Progenitor cell of endocrine pancreas (in vitro differentiated cells): Measurements from ENCODE around the gene OLIG3. TPM values are rescaled to one million over a fixed set of nuclear protein-coding genes. Genes with fewer than 3 reads are reported as not detected.

Source experiments
- DNase-seq: peaks from one replicate; pipeline ENCODE4 v3.0.0; 2021; ENCODE audit warnings: low spot score; ENCODE audit not compliant: unreplicated experiment
- H3K27ac Mint-ChIP-seq: 2 replicates; pipeline ENCODE4 v1.8.0; 2021; ENCODE audit warnings: mild to moderate bottlenecking, moderate library complexity, mixed read lengths
- H3K27me3 Mint-ChIP-seq: 2 replicates; pipeline ENCODE4 v1.8.0; 2021; ENCODE audit warnings: mixed read lengths
- H3K36me3 Mint-ChIP-seq: 2 replicates; pipeline ENCODE4 v1.8.0; 2022; ENCODE audit warnings: mixed read lengths; ENCODE audit not compliant: insufficient read depth
- H3K4me1 Mint-ChIP-seq: 2 replicates; pipeline ENCODE4 v1.8.0; 2021; ENCODE audit warnings: low read depth, mixed read lengths
- H3K4me3 Mint-ChIP-seq: 2 replicates; pipeline ENCODE4 v1.8.0; 2021; ENCODE audit warnings: low read depth, mild to moderate bottlenecking, moderate library complexity, mixed read lengths
- H3K9me3 Mint-ChIP-seq: 2 replicates; pipeline ENCODE4 v1.8.0; 2021; ENCODE audit warnings: low read depth, mixed read lengths
- total RNA-seq: library from RNA; stranded (reverse); gene quantifications from 2 replicates; pipeline ENCODE4 v1.2.1, GENCODE V29; 2021
- TF ChIP-seq, protein P1 (sequence below): fragments of 200-600 bp; sonication (generic); IDR thresholded peaks from one replicate; pipeline ENCODE4 v1.5.0; 2021; ENCODE audit warnings: antibody characterized with exemption, mild to moderate bottlenecking; ENCODE audit not compliant: unreplicated experiment

The OLIG3 gene
- total RNA-seq, 1 donor from 2014 or later = not detected

DNA sequence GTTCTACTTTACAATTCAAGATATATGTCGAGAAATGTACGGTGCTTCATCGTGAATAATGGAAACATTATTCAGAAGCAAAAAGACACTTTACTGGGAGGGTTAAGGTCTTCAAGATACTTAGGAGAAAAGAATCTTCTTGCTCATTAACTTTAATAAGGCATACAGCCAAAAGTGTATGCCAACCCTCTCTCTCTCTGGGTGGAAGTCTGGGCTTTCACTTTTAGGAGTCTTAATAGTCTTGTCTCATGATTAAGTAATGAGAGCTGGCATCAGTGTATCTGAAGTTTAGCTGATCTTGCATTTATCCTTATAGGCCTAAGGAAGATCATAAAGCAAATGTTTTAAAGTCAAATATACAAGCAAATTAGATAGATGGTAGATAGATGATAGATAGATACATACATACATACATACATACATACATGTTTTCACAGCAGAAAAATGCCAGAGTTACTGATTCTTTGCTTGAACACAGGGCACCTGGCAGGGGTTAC lies 21.5 kb downstream of the OLIG3 start:
- TF ChIP-seq, protein P1, sequence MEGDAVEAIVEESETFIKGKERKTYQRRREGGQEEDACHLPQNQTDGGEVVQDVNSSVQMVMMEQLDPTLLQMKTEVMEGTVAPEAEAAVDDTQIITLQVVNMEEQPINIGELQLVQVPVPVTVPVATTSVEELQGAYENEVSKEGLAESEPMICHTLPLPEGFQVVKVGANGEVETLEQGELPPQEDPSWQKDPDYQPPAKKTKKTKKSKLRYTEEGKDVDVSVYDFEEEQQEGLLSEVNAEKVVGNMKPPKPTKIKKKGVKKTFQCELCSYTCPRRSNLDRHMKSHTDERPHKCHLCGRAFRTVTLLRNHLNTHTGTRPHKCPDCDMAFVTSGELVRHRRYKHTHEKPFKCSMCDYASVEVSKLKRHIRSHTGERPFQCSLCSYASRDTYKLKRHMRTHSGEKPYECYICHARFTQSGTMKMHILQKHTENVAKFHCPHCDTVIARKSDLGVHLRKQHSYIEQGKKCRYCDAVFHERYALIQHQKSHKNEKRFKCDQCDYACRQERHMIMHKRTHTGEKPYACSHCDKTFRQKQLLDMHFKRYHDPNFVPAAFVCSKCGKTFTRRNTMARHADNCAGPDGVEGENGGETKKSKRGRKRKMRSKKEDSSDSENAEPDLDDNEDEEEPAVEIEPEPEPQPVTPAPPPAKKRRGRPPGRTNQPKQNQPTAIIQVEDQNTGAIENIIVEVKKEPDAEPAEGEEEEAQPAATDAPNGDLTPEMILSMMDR = no peak
- Mint-ChIP-seq H3K4me1 (peaks cover 9% of the 10 kb centered on the region), H3K9me3 (no peaks in the 10 kb centered on the region), H3K4me3 (no peak overlapping the region), H3K36me3 (no peaks in the 10 kb centered on the region), H3K27me3 (peaks cover 14% of the 10 kb centered on the region), H3K27ac (no peak overlapping the region)
- DNase-seq = no peak

DNA sequence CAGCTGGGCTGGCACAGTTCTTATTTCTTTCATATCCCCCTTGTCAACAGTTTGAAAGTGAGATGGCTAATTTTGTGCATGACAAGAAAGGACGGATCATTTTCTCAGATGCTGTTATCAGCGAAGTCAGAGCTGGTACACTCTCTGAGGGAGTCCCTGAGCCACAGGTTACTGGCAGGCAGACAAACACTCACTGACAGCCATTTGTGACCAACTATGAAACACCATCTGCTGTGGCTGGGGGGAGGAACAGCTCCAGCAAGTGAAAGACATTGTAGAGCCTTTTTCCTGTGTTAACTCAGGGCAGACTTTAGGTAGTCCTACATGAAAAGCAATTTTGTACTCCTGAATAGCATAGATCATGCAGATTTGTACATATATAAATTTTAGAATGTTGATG lies 22.2 kb downstream of the OLIG3 start:
- DNase-seq = no peak
- Mint-ChIP-seq H3K9me3 (no peaks in the 10 kb centered on the region), H3K4me3 (no peak overlapping the region), H3K27ac (no peak overlapping the region), H3K4me1 (peaks cover 9% of the 10 kb centered on the region), H3K27me3 (peaks cover 12% of the 10 kb centered on the region), H3K36me3 (no peaks in the 10 kb centered on the region)
- TF ChIP-seq, protein P1 = no peak

DNA sequence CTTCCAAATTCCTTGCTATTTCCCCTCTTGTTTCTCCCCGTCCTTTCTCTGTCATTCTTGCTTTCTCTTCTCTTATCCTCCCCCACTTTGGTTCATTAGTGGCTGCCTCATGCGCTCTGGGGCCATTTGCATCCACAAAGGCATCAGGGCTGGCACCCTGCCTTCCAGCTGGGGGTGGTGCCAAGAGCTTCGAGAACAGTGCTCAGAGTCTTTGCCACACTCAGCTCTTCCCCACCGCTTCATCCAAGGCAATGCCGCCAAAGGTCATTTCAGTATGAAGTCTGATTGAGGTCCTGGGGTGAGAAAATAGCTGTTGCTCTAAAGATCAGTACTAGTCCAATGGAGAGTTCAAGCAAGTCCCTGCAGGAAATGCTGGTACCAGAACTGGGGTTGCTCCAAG lies 22.7 kb downstream of the OLIG3 start:
- no peak overlapping the region for H3K27ac Mint-ChIP-seq
- DNase-seq = no peak
- H3K4me1 Mint-ChIP-seq = peaks cover 9% of the 10 kb centered on the region
- H3K4me3 Mint-ChIP-seq = no peak overlapping the region
- H3K27me3 Mint-ChIP-seq = peaks cover 11% of the 10 kb centered on the region
- no peaks in the 10 kb centered on the region for H3K36me3 Mint-ChIP-seq
- H3K9me3 Mint-ChIP-seq = no peaks in the 10 kb centered on the region
- TF ChIP-seq, protein P1 = no peak

DNA sequence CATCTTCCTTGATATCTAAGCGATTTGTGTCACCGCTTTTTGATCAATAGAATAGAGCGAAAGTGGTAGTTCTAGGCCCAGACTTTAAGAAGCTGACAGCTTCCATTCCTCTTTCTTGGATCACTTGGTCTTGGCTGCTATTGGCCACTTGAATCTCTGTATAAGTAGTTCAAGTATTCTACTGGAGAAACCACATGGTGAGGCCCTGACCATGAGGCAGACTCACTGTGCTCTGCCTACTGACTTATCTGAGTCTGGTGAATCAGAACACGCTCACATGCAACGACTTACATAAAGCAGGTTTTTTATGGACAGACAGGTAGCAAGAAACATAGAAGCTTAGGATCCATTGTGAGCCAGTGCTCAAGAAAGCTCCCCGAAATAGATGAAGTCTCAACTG lies 27.0 kb downstream of the OLIG3 start:
- Mint-ChIP-seq H3K4me1 (no peaks in the 10 kb centered on the region), H3K4me3 (no peak overlapping the region), H3K27me3 (peaks cover 17% of the 10 kb centered on the region), H3K9me3 (no peaks in the 10 kb centered on the region), H3K36me3 (no peaks in the 10 kb centered on the region), H3K27ac (no peak overlapping the region)
- TF ChIP-seq, protein P1 = no peak
- no peak for DNase-seq

DNA sequence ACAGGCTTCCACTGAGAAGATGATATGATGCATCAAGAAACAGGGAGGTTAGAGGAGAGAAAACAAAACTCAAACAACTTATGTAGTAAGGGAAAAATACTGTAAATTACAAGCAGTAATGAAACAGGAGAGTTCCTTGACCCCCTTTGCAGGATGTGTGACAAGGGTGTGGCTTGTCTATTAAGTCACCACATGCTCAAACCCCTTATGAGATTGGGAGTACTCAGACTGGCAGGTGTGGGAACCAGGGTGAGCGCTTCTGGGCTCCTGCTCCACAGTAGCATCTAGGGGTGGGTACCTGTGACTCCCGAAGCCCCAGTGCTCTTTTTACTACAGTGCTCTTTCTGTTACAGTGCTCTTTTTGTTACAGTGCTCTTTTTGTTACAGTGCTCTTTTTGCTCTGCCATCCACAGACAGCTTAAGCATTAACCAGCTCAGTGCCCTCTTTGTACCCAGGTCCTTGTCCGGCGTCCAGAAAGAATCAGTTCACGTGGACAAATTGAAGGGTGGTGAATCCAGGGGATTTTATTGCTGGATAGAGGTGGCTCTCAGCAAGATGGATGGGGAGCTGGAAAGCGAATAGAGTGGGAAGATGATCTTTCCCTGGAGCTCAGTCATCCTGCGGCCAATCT lies 28.7 kb downstream of the OLIG3 start:
- DNase-seq = no peak
- Mint-ChIP-seq H3K36me3 (no peaks in the 10 kb centered on the region), H3K4me1 (no peaks in the 10 kb centered on the region), H3K27me3 (peaks cover 14% of the 10 kb centered on the region), H3K4me3 (no peak overlapping the region), H3K9me3 (no peaks in the 10 kb centered on the region), H3K27ac (no peak overlapping the region)
- TF ChIP-seq, protein P1 = no peak
